ENCODE measurements around the gene RAB11FIP4.

Gene RAB11FIP4

DNA sequence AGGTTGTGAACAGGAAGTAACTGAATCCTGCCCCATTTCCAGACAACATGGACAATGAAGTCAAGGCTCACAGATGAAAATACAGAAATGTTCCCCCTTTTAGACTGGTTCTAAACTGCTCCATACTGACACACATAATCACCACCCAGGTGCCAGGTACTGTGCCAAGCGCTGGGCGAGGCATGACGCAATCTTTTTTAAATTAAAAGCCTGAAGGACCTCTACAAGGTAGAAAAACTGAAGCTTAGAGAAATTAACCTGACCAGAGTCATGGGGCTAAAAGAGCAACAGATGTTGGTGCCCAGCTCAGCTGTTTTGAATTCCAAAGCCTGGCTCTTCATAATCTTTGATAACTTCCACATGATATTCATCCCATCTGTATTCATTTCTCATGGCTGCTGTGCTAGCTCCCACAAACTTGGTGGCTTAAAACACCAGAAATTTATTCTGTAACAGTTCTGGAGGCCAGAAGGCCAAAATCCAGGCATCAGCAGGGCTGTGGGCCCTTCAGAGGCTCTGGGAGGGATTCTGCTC is 4.9 kb upstream of the RAB11FIP4 start:
- DNase-seq (ENCODE audit: low read depth in 2 of 2), result no peak

DNA sequence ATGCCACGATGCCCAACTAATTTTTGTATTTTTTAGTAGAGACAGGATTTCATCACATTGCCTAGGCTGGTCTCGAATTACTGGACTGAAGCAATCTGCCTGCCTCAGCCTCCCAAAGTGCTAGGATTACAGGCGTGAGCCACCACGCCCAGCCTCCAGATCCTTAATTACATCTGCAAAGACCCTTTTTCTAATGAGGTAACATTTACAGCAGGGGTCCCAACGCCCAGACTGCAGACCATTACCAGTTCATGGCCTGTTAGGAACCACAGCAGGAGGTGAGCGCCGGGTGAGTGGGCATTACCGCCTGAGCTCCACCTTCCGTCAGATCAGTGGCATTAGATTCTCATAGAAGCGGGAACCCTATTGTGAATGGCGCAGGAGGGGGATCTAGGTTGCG is 4.0 kb upstream of the RAB11FIP4 start:
- DNase-seq (ENCODE audit: low read depth in 2 of 2), result no peak

DNA sequence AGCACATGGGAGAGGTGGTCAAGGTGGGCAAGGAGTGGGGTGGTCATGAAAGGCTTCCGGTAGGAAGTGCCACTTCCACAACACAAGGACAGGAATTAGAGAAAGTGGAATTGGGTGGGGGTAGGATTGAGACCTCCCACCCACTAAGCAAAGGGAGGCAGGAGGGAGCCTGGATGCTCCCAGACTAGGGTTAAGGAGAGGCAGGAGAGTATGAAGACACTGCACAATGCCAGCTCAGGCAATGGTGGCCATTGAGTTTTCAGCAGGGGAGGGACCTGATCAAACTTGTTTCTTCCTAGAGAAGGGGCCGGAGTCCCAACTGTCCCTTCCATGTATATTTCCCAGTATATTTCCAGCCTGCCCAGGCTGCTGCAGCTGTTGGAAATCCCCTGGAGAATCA is 3.1 kb upstream of the RAB11FIP4 start:
- no peak for DNase-seq (ENCODE audit: low read depth in 2 of 2)

DNA sequence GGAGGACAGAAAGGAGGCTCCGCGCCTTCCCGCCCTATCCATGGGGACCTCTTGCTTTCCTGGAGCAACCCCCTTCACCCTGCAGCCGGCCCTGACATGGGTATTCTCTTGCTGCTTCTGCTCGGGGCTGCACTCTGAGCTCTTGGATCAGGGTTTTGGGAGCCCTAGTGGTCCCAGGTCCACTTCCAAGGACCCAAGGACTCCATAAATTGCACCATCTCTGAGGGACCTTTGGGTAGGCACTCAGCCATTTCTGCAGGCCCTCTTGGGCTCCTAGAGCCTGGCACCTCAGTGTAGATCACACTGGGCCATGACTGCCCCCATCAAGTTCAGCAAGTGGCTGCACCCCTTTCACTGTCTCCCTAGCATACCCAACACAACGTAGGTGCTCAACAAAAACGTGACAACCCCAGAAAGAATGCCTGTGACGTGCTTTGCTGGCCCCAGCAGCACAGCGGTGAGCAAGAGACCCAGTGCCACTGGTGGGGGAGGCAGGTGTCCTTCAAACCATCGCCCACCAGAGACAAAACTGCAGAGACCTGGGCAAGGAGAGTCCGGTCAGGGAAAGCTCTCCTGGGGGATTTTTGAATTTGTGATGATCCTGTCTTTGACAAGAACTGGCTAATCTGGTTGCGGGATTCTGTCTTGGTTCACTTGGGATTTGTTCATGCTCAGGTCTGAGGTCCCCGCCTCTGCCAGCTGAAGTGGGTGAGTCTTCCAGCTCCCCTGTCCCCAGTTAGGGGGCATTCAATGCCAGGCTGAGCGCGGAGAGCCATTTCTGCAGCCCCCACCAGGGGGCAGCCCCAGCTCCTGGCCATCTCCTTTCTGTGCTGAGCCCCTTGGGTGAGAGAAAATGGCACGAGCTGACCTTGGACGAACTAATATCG is 2.5 kb upstream of the RAB11FIP4 start:
- DNase-seq (ENCODE audit: low read depth in 2 of 2), result no peak

DNA sequence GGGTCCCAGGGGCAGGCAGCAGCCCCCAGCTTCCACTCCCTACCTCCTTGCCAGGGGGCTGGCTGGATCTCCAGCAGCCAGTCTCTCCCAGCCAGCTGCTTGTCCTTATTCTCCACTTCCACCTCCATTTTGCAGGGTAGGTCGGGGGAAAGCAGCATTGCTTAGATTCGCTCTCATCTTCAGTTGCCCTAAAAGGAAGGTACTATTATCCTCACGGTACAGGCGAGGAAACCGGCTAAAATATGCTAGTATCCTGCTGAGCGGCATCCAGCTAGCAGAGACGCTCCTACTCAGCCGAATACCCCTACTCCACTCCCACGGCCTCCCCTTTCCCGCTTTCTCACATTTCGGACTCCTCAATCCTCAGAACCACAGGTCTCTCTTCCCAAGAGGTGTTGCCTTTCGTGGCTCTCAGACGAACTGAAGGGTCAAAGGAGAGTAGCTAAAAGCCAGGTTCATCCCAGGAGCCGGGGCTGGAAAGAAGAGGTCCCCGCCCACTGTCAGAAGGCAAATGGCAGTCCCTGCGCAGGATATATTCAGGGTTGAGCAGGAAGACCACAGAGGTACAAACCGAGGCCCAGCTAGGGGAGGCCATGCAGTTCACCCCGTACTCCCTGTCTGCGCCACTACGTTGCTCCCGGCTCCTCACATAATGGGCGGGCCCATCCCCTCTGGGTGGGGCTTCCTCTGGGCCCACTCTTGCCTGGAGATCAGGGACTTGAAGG is 1.7 kb upstream of the RAB11FIP4 start:
- no peak for DNase-seq (ENCODE audit: low read depth in 2 of 2)

DNA sequence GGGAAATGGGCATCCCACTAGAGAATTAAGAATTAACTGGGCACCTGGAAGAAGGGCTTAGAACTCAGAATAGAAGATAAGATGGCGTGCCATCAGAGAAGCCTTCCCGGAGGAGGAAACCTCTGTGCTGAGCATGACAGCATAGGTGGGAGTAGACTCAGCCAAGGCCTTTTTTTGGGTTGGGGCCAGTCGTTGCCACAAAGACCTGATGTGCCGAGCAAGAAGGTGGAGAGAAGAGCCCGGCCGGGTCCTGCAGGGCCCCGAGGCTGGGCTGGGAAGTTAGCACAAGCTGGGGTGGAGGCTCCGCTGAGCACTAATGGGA is 1.1 kb upstream of the RAB11FIP4 start:
- no peak for DNase-seq (ENCODE audit: low read depth in 2 of 2)

DNA sequence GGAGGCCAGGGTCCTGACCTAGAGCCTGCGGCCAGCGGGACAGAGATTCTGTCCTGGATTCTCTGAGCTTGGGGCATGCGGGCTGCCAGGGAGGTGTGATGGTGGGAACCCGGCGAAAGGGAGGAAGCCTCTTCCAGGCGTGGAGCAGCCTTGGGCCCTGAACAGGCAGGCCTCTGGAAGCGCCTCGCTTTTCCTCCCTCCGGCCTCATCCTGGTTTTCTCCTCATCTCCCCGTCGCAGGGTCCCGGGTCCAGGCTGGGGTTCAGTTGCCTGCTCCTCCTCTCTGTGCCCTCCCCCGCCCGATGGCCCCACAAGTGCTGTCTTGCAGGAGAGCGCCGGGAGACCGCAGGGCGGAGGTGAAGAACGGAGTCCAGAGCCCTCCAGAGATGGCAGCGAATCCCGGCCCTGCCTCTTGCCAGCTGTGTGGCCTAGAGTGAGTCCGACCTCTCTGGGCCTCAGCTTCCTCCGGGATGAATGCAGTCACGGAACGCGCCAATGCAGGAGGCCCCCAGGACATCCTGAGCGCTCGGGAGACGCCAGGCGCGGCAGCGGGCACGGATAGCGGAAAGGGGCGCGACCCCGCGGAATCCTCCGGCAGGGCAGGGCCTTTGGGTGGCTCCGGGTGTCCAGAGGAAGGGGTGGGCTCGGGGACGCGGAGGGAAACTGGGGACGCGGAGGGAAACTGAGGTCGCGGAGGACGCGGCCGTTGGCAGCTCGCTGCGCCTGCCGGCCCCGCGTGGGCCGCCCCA is 553 bp upstream of the RAB11FIP4 start:
- no peak for DNase-seq (ENCODE audit: low read depth in 2 of 2)

DNA sequence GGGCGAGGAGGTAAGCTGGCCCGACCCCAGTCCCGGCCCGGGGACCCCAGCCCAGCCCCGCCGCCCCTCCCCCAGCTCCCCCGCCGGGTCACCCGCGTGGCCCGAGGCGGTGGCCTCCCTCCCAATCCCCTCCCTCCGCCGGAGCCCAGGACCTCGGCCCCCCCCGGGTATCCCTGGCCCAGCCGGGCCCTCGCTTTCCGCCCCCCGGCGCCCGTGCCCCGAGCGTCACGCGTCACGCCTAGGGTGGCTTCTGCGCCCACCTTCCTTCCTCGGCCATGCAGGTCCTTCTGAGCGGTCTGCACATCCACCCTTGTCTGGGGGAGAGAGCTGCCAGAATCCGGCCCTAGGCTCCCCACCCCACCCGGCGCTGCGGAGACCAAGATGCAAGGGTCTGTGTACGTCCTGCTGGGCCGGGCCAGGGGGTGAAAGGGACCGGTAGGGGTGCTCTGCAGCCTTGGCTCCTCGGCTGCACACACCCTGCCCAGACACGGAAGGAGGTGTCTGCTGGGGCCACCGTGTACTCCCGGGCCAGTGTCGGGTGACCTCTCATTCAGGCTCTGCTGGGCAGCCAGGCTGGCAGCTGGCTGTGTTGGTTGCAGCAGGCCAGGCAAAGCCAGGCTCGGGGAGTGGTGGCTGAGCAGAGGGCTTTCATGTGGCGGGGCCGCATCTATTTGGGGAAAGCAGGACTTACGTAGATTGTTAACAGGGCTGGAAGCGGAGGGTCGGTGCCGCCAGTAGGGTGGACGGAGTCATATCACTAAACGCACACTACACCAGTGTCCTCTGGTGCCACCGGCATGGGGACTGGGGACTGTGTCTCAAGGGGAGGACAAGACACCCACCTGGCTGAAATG is 754 bp downstream of the RAB11FIP4 start:
- DNase-seq (ENCODE audit: low read depth in 2 of 2), result no peak

DNA sequence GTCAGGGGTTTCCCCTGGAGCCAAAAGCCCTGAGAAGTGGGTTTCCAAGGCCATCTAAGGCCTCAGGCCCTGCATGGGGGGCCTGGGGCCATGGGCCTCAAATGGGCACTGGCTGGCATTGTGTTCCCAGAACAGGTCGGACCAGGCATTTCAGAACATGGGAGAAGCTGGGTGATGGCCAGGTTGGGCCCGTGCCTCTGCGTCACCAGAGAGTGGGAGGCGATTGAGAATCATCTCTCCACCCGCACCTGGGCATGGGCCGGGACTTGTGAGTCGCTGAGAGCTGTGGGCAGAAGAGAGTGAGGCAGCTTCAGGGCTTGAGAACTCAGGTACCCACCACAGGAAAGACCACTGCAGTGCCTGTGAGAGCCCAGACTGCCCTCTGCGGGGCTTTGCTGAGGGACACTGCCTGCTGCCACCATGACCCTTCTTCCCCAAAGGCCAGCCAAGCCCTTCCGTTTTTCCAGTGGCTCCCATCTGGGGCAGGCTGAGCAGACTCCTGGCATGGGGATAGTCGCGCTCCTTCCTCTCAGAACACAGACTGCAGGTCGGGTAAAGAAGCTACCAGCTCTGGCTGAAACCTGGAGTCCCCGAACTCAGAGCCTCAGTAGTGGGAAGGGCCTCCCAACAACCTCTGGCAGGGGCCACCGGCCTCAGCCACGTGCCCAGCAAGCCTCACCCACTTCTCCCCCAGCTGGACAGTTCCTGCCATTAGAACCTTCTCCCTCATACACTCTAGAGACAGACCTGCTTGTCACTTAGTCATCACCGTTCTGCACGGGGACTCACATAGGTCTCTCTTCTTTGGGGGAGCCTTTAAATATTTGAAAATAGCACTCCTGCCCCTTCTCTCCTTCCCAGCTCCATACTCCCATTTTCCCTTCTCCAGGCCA is 1.6 kb downstream of the RAB11FIP4 start:
- no peak for DNase-seq (ENCODE audit: low read depth in 2 of 2)

DNA sequence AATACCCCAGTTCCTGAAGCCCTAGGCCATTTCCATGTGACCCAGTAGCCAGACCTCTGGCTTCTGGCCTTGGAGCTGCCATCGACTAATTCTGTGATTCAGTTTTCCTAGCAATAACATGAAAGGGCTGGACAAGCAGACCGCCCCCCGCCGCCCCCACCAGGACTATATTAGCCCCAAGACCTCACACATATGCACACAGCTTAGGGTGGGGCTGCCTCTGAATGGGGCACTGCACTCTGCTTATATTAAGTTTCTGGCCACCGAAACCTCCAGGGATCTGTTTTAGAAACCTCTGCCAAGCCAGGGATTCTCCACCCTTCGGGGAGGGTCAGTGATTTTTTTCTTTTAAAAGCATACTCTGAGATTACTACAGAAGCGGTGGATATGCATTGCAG is 2.3 kb downstream of the RAB11FIP4 start:
- DNase-seq (ENCODE audit: low read depth in 2 of 2), result no peak

DNA sequence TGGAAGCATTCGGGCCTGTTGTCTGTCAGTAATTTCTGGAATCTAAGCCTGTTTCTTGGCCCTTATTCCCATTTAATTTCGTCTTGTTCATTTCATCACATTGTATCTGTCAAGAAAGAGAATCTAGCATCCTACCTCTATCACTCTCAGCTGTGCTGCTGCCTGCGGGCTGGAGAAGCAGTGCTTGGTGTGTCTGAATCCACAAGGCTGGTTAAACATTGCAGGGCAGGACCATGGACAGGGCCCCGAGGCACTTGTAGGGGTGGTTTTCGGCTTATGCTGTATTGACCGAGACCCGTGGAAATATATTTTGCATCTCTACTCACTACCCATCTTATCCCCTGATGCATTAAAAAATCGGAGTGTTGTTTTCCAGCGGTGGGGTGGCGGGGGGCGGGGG is 3.1 kb downstream of the RAB11FIP4 start:
- DNase-seq (ENCODE audit: low read depth in 2 of 2), result no peak

DNA sequence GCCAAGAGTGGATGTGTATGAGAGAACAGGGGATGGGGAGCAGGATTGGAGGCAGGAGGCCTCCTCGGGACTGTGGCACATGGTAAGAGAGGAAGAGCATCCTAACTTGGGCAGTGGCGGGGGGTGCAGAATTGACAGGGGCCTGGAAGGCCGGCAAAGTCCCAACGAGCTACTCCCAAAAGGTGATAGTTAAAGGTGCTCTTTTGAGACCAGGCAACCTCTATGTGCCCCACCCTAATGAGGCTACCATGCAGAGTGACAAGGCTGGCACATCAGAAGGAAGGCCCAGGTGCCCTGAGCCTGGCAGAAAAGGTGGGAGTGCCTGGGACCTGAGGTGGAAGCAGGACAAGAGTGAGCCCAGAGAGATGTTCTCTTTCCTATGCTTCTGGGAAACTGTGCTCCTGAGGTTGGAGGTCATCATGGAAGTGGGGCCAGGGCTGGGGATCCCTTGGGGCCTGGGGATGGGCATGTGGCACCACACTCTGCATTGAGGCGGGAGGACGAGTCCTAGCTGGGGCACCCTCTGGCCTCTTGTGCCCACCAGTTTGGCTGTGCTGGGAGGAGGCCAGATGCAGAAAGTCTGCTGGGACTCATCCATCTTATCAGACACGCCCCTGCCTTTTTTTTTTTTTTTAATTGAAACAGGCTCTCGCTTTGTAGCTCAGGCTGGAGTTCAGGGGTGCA is 5.9 kb downstream of the RAB11FIP4 start:
- DNase-seq (ENCODE audit: low read depth in 2 of 2), result no peak

DNA sequence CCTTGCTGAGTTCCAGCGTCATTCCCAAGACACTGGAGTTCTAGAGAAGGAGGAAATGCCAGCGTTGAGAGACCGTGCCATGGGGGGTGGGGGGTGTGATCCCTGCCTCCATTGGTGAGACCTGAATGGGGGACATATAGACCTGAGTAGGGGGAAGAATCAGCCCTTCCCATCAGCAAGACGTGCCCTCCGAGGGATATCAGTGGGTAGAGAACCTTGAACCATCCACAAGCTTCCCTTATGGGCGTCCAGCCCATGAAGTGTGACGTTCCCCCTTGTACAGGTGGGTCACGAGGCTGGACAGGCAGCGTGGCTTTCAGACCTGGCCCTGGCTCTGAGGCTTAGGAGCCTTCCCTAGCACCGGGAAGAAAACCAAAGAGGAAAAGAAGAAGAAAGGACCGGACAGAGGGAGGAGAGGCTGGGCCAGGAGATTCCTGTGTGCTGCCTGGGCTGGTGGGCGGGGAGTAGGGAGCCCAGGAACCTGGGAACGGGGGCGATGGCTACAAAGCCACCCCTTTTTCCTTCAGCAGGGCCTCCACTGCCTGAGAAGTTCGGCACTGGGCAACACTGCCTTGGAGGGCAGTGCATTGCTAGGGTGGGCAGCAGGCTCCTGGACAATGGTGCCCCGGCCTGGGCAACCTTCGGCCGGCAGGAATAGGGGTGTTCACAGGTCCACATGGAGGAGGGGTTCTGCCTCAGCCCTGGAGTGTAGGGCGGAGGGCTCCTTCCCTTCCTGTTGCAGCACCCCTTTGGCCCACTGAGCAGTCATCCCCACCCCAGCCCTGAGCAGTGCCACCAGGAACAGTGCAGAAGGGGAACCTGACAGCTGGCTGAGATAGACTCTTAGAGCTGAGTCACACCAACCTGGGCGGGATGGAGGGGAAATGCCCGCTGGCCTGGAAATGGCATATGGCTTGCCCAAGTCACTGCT is 7.2 kb downstream of the RAB11FIP4 start:
- DNase-seq (ENCODE audit: low read depth in 2 of 2), result no peak

DNA sequence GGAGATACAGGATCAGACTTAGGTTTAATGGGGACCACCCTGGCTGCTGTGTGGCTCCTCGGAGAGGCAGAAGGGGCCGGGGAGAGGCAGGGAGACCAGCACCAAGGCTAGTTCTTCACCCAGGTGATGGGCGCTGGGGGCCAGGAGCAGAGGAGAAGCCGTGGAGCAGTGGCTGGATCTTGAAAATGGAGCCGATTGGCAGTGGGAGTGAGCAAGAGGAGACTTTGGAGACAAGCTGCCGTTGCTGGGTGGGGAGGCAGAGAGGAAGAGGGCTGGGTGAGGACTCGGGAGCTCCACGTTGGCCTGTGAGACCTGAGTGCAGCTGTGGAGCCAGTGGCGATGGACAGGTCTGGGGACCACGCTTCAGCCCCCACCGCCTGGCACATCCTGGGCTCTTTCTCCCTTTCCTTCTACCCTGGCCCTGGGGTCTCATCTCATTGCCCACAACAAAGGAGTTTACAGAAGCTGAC is 9.0 kb downstream of the RAB11FIP4 start:
- no peak for DNase-seq (ENCODE audit: low read depth in 2 of 2)

DNA sequence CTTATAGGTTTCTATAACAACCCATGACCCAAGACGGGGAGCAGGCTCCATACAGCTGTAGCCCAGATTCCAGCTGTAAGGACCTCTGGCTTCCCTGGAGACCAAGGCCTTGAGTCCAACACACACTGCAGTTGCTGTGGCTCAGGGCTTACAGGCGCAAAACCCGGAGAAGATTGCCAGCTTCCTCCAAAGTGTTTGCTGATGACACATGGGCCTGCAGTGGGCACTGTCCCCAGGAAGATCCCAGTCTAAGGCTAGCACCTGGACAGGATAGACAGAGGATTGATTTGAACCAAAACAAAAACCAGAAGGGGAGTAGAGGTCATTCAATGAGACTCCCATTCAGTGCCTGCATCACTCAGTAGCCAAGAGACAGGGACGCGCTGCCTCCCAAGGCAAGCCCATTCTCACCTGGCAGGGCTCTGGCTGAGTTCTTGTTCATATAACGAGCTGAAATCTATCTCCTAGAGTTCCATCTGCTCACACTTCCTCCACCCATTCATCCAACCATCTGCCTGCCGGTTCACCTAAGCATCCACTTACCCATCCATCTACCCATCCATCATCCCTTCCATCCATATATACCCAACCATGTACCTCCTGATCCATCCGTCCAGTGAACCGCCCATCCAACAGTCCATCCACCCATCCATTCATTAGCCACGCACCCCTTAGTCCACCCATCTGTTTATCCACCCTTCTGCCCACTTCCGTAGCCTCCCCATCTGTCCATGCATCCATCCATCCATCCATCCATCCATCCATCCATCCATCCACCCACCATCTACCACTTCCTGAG is 10.2 kb downstream of the RAB11FIP4 start:
- no peak for DNase-seq (ENCODE audit: low read depth in 2 of 2)

DNA sequence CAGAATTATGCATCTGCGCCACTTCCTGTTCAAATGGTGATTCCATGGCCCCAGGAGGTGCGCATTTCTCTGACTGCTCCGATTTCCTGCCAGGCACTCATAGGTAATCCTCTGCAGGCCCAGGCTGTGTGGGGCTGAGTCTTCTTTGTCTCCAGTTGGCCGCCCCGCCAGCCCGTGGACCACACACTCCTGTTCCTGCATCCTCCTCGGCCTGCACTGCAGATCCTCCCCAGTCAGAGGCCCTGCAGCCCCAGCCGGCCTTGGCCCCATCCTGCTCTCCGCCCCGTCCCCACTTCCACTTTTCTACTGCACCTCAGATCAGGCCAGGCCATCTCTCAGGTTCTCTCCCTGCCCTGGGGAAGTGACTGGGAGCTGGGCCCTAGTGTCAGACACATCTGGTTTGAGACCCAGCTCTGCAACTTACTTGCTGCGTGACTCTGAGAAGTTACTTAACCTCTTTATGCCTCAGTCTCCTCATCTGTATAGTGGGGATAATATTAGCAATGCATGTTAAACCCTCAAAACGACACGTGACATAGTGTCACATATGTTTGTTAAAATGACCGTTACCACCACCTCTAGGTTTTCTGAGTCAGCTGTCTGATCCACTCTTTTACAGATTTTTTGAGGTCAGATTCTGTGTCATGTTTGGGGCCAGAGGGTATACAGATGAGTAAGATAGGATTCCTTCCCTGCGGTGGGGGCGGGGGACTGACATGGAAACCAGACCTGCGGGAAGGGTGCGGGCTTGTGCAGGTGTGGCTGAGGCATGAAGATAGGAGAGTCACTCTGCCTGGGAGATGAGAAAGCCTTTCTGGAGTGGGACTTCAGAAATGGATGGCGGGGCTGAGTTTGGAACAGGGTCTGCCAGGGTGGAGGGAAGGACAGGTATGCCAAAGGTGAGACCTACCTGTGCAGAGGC is 12.8 kb downstream of the RAB11FIP4 start:
- DNase-seq (ENCODE audit: low read depth in 2 of 2), result no peak
